A204.1 (cell line): ENCODE measurements around the gene FERMT1.
"Not testable (repeated sequence)": the region's sequence is repeated elsewhere in the genome, so short reads cannot be mapped to it uniquely, and the experiment has no call there.

Experiments
- FAIRE-seq: peaks from 2 replicates; lab custom pipeline; 2012; peaks lifted over from hg19 to GRCh38; lab: Jason Lieb, UNC

The FERMT1 gene

GRCh38 chr20:6115221-6115895 is 7.5 kb downstream of the FERMT1 start:
- FAIRE-seq, result no peak

- no peak for FAIRE-seq
These were observed 8.1 kb downstream of the FERMT1 start for GRCh38 chr20:6114696-6115095.

GRCh38 chr20:6113951-6114350 is 8.9 kb downstream of the FERMT1 start:
- FAIRE-seq, result no peak

- not testable (repeated sequence) for FAIRE-seq
These were observed 9.9 kb downstream of the FERMT1 start for GRCh38 chr20:6112965-6113364.

DNA sequence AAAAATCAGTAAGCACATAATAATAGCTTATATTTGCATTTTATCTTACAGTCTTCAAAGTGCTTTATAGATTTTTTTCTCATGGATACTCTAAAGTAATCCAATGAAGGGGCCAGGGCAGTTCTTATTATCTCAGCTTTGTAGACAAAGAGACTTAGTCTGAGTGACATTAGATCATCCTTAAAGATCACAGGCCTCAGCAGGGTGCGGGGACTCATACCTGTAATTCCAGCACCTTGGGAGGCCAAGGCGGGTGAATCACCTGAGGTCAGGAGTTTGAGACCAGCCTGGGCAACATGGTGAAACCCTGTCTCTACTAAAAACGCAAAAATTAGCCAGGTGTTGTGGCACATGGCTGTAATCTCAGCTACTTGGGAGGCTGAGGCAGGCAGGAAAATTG is 14.5 kb downstream of the FERMT1 start:
- no peak for FAIRE-seq

DNA sequence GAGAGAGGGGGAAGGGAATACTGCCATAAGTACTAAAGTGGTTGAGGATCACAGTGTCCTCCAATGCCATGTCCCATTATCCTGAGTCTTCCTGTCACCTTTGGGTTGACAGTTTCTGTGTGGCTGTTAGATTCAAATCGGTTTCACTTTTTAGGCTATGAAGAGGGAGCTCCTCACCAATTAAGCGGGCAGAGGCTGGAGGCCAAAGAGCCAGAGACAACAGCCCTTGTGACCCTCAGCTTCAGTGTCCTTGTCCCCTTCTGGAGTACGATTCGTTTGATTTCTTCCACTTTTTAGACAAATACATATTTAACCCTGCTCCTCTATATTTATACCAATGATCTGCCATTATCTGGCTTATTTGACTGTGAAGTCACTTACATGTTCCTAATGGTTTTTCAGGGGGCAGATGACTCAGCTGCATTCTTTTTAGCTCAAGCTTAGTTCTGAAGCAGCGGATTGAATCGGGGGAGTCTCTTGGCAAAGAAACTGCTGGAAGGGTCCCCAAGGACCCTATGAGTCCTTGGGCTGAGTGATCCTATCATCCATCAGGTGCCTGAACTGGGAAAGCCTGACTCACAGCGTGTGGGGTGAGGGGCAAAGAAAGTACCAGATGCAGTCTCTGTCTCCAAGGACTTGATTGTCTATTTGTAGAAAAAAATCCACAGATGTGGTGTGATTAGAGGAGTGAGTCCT is 18.2 kb downstream of the FERMT1 start:
- FAIRE-seq, result no peak

DNA sequence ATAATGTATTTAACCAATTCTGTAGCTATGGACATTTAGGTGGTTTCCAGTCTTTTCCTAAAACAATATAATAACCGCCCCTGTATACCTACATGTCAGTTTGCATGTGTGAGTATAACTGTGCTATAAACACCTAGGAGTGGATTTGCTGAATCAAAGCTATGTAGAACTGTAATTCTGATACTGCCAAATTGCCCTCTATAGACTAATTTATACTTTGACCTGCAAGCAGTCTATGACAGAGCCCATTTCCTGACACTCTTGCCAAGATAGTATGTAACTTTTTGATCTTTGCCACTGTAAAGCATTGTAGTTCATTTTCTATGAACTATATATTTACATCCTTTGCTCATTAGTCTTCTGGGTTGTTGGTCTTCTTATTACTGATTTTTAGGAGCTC is 19.5 kb downstream of the FERMT1 start:
- FAIRE-seq, result no peak

- no peak for FAIRE-seq
These were observed 21.5 kb downstream of the FERMT1 start for GRCh38 chr20:6101346-6101745.

DNA sequence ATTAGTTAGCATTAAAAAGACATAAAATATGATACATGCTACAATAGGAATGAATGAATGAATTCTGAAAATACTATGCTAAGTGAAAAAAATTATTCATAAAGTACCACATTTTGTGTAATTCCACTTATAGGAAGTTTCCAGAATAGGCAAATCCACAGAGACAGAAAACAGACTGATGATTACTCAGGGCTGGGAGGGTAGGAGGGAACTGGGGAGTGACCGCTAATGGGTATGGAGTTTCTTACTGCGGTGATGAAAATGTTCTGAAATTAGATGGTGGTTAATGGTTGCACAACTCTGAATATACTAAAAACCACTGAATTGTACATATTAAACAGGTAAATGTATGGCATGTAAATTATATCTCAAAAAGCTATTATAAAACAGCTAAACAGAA is 22.6 kb downstream of the FERMT1 start:
- no peak for FAIRE-seq

- FAIRE-seq, result no peak
These were observed 23.0 kb downstream of the FERMT1 start for GRCh38 chr20:6099819-6100218.

GRCh38 chr20:6095409-6095808 is 27.4 kb downstream of the FERMT1 start:
- no peak for FAIRE-seq

DNA sequence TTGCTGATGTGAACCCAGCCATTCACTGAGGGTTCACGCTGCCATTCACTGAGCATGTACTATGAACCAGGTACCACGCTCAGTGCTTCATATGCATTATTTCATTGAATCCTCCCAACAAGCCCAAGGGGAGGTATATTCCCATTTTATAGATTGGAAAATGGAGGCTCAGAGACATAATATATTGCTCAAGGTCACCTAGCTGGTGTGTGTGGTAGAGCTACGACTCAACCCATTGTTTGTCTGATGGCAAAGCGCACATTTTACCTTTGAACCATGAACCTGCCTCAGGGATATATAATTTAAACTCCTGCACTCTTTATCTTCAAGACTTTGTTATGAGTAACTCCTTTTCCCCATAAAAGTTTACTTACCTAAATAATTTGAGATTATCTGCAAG is 28.3 kb downstream of the FERMT1 start:
- FAIRE-seq, result no peak

GRCh38 chr20:6094063-6094462 is 28.8 kb downstream of the FERMT1 start:
- no peak for FAIRE-seq

DNA sequence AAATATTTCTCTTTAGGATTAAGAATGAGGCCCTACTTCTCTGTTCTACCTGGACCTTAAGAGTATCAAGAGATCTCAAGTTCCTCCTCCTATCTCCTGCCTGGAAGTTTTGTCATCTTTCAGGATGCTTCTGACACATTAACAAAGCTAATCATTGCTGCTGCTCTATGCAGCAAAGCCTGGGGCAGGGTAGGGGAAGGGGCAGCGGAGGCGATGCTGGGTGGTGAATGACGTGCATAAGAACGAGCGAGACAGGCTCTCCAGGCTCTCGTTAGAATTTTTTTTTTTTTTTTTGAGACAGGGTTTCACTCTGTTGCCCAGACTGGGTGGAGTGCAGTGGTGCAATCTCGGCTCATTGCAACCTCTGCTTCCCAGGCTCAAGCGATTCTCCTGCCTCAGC is 31.2 kb downstream of the FERMT1 start:
- no peak for FAIRE-seq

DNA sequence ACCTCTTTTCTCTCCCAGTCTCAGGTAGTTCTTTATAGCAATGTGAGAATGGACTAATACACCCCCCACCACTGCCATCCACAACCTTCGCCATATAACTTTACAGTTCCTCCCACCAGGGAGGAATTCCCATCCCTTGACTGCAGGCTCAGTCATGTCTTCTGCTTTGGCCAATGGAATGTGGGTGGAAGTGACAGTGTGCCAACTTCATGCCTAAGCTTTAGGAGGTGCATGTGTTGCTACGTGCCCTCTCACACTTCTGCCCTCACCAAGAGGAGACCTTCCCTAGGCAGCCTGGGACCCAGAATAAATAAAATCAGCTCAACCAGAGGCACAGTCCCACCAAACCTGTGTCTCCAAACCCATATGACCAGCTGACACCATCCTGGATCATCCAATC is 36.0 kb downstream of the FERMT1 start:
- no peak for FAIRE-seq

- no peak for FAIRE-seq
These were observed 38.9 kb downstream of the FERMT1 start for GRCh38 chr20:6083926-6084325.

GRCh38 chr20:6081236-6081635 is 41.6 kb downstream of the FERMT1 start:
- no peak for FAIRE-seq

GRCh38 chr20:6079016-6079415 is 43.8 kb downstream of the FERMT1 start:
- no peak for FAIRE-seq

GRCh38 chr20:6075428-6076219 is 47.2 kb downstream of the FERMT1 start:
- FAIRE-seq, result no peak

DNA sequence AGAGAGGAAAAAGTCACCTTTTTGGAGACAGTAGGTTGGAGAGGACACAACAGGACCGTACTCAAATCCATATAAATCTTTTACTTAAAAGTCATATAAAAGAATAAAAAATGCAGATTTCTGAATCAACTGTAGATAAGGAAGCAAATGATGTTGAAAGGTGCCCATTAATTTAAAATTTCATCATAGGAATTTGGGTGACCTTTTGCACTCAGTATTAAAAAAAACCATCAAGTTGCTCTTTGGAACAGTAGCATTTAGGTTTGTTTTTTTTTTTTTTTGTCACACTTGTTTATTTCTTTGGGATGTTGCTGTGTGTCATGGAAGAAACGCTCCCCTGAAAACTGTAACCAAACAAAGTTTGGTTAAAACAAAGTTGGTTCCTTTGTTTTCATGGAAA is 48.0 kb downstream of the FERMT1 start:
- FAIRE-seq, result no peak

DNA sequence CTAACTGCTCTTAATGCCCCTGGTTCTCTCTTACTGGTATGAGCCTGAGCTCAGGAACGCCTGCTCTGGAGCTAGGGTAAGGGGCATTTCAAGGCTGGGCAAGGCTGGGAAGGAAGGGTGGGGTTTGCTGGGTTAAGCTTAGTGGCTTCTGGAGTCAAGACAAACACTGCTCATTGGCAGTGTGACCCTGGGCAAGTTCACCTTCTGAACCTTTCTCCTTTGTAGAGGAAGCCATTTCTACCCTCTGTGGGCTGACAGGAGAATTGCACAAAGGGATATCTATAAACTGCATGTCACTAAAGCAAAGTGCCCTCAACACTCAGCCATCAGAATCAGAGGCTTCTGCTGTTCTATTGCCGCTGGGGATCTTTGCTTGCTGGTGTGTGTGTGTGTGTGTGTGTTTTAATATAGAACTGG is 48.7 kb downstream of the FERMT1 start:
- no peak for FAIRE-seq

GRCh38 chr20:6070829-6071695 is 51.8 kb downstream of the FERMT1 start:
- FAIRE-seq, result no peak
